ENCODE data around the gene TPRN.

TPRN gene

GRCh38 chr9:137173796-137174664 is 26.5 kb downstream of the TPRN start:
- no peak for DNase-seq (ENCODE audit: low read depth)

DNA sequence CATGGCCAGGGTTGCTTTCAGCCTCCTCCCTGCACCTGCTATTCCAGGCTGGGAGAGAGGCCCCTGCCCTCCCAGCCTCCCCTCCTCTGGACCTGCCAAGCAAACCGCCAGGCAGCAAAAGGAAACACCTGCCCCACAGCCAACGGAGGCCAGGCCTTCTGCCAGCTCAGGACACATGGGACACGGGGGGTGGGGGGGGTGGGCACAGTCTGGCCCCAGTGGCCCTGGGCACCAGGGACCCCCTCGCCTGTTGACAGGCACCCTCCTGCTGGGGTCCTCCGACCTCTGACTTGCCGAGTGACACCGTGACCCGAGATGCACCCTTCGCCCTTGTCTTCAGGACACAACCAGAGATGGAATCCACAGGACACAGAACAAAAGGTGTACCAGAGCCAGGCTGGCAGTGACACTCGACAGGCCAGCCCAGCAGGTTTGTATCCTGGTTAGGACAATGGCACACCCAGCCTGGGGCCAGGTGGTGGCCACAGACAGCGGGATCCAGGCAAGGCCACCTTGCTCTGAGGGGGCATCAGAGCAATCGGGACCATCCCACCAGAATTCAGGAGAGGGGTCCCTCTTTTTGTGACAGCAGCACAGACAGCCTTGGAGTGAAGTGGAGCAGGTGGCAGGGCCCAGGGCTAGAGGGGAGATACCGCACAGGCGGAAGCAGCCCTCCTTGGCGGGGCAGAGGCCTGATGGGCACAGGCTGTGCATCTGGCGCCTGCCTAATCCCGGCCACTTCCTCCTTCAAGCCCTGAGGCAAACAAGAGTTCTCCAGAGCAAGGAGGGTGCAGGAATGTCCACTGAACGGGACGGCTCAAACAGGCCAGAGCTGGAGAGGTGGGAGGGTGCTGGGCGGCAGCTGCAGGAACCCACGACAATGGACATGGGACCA is 27.4 kb downstream of the TPRN start:
- no peak for DNase-seq (ENCODE audit: low read depth)

GRCh38 chr9:137171149-137171900 is 29.2 kb downstream of the TPRN start:
- DNase-seq (ENCODE audit: low read depth): no peak

DNA sequence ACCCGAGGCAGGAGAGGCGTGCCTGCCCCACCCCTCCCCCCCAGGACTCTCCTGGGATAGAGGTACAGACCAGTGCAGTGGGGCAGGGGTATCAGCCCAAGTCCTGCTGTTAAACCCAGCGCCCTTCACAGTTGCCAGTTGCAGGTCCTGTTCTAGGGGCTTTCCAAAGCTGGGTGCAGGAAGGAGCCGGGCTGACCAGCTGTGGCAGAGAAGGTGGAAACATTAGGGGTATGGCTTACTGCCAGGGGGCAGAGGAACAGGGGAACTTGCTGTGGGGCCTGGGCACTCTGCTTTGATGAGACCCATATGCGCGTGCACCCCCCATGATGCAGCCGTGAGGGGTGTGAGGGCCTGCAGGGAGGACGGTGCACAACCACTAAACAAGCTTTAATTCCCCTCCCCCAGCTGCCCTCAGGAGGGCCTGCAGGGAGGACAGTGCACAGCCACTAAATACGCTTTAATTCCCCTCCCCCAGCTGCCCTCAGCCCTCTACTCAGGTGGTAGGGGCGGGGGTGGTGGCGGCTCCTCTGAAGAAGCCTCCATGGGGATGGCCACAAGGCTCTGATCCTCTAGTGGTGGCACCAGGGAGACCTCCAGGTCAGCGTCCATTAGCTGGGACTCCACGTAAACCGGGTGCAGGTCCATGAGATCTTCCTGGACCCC is 29.9 kb downstream of the TPRN start:
- no peak for DNase-seq (ENCODE audit: low read depth)

GRCh38 chr9:137169896-137170358 is 30.6 kb downstream of the TPRN start, which contains the start of gene LRRC26:
Gene LRRC26 (minus strand): TSS chr9:137170051. CDS start chr9:137169943, 108 bp downstream.
- DNase-seq (ENCODE audit: low read depth): no peak

DNA sequence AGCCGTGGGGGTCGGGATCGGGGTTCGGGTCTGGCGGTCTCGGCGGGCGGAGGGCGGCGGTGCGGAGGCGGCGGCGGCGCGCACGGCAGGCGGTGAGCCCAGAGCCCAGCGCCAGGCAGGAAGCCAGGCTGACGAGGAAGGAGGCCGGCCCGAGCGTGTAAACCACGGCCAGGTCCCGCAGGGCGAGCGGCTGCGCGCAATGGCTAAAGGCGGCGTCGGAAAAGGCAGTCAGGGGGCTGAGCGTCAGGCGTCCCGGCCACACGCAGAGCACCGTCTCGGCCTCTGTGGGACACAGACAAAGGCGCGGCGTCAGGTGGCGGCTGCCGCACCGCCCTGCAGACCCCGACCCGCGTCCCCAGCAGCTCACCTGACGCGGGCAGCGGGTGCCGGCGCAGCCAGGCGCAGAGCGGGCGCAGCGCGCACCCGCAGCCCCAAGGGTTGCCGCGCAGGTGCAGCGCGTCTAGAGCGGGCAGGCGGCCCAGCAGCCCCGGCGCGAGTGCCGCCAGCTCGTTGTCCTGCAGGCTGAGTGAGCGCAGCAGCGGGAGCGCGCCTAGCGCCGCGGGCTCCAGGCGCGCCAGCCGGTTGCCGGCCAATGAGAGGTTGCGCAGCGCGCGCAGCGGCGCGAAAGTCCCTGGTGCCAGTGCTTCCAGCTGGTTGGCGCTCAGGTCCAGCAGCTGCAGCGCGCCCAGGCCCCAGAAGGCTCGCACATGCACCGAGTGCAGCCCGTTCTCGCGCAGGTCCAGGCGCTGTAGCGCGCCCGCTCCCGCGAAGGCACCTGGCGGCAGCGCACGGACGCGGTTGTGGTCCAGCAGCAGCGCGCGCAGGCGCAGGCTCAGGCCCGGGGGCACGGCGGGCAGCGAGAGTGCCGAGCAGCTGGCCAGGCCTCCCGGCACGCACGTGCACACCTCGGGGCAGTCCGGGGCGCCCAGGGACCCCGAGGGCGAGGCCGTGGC is 31.4 kb downstream of the TPRN start:
- no peak for DNase-seq (ENCODE audit: low read depth)

DNA sequence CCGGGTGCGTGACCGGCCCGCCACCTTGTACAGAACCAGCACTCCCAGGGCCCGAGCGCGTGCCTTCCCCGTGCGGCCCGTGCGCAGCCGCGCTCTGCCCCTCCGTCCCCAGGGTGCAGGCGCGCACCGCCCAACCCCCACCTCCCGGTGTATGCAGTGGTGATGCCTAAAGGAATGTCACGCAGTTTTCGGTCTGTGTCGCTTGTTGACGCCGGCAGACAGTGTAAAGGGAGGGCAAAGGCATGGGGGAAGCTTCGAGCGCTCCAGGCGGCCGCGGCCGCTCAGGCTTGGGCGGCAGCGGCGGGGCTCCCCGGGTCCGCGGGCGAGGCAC is 32.0 kb downstream of the TPRN start:
- DNase-seq (ENCODE audit: low read depth): no peak

GRCh38 chr9:137167747-137168572 is 32.6 kb downstream of the TPRN start:
- DNase-seq (ENCODE audit: low read depth): no peak

DNA sequence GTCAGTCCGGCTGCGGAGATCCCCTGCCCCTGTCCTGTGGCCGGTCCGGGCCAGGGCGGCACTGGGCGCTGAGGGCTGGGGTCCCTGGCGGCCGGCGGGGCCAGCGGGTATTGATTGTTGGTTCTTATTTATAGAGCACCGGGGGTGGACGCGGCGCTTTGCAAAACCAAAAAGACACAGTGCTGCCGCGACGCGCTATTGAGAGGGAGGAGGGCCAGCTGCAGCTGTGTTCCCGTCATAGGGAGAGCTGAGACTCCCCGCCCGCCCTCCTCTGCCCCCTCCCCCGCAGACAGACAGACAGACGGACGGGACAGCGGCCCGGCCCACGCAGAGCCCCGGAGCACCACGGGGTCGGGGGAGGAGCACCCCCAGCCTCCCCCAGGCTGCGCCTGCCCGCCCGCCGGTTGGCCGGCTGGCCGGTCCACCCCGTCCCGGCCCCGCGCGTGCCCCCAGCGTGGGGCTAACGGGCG is 33.2 kb downstream of the TPRN start:
- DNase-seq (ENCODE audit: low read depth): no peak

GRCh38 chr9:137166380-137167229 is 33.9 kb downstream of the TPRN start:
- DNase-seq (ENCODE audit: low read depth): no peak

DNA sequence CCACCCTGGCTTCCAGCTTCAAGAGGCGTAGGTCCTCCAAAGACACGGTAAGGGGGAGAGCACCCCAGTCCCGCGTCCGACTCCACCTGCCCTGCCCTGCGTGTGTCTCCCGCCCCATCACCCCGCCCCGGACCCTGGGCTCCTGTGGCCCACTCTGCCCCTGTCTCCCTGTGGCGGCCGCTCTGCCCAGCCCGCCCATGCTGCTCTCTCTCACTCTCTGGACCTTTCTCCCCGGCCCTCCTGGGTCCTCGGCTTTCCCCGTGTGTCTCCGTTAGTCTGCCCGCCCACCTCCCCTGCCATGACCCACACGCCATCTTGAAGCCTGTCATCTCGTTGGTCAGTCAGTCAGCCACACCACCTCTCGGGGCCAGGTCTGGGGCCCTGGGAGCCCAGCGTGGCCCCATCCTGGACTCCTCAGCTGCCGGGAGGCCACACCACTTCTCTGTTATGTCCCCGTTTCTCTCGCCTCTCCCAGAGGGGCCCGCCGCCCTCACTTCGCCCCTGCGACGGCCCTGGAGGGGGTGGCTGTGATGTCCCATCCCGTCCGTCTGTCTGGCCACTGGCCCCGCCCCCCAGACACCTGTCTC is 35.2 kb downstream of the TPRN start:
- DNase-seq (ENCODE audit: low read depth): no peak

DNA sequence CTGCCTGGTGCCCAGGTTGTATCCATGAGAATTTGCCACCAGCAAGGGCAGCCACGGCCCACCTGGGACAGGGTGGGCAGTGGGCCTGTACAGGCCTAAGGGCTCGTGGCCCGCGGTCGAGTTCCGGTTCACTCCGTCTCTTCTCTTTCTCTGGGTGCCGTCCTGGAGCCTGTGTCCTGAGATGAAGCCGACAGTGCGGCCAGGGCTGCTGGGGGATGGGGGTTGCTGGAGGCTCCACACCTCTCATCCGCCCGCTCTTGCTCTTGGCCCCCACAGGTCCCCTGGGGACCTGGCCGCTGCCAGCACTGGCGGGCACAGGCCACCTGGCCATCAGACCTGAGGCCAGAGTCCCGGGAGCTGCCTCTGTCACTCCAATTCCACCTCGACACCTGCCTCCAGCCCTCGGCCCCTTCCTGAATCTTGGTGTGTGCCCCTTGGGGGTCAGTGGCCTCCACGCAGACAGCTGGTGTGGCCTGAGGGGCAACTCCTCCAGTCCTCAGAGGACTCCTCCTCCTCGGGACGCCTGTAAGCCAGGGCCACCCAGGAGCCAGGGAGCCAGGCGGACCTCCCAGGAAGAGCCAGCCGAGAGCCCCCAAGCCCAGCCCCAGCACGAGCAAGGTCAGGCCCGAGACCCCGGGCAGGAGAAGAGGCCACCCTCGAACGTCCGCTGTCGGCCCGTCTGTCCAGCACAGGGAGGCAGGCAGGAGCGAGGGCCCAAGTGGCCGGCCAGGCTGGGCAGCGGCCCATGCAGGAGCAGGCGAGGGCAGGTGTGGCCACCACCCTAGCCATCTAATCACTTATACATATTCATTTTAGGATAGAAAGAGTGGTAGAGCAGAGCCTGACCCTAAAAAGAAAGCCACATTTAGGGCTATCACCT is 35.9 kb downstream of the TPRN start:
- no peak for DNase-seq (ENCODE audit: low read depth)

GRCh38 chr9:137163805-137164204 is 36.7 kb downstream of the TPRN start:
- DNase-seq (ENCODE audit: low read depth): no peak

GRCh38 chr9:137163365-137163715 is 37.2 kb downstream of the TPRN start:
- DNase-seq (ENCODE audit: low read depth): no peak

DNA sequence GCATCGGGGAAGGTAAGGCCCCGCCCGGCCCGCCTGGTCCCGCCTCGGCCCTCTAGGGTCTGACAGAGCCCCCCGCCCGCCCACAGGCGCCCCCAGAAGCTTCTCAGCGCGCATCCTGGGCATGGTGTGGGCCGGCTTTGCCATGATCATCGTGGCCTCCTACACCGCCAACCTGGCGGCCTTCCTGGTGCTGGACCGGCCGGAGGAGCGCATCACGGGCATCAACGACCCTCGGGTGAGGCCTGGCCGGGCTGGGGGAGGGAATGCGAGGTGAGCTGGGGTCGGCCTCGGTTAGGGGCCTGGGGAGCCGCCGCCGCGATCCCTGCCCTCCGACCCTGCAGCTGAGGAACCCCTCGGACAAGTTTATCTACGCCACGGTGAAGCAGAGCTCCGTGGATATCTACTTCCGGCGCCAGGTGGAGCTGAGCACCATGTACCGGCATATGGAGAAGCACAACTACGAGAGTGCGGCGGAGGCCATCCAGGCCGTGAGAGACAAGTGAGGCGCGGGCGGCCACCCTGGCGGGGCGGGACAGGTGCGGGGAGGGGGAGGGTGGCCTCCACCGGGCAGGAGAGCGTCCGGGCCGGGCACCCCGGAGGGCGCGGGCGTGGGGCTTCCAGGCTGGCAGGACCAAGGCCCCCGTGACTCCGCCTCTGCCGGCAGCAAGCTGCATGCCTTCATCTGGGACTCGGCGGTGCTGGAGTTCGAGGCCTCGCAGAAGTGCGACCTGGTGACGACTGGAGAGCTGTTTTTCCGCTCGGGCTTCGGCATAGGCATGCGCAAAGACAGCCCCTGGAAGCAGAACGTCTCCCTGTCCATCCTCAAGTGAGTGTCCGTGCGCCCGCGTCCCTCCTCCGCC is 37.8 kb downstream of the TPRN start:
- no peak for DNase-seq (ENCODE audit: low read depth)
